ENCODE measurements around the gene SLC25A41.
"Not testable (repeated sequence)": the region's sequence is repeated elsewhere in the genome, so short reads cannot be mapped to it uniquely, and the experiment has no call there.

Gene SLC25A41

GRCh38 chr19:6412447-6413091 is 21.0 kb downstream of the SLC25A41 start:
- TF ChIP-seq CTCF (conservative IDR thresholded peaks at IDR 0.05) = peak; percentile 49
- H3K27ac ChIP-seq = no peak overlapping the region

- no peak overlapping the region for H3K27ac ChIP-seq
- TF ChIP-seq CTCF (conservative IDR thresholded peaks at IDR 0.05) = no peak
Measured at GRCh38 chr19:6412061-6412446, 21.5 kb downstream of the SLC25A41 start.

- H3K27ac ChIP-seq = no peak overlapping the region
Measured at GRCh38 chr19:6409346-6409745, 24.2 kb downstream of the SLC25A41 start.

GRCh38 chr19:6406401-6406800 is 27.2 kb downstream of the SLC25A41 start:
- no peak for TF ChIP-seq CTCF (conservative IDR thresholded peaks at IDR 0.05)
- no peak overlapping the region for H3K27ac ChIP-seq

More at GRCh38 chr19:6409346-6409745, 24.2 kb downstream of the SLC25A41 start:
- no peak for TF ChIP-seq CTCF (conservative IDR thresholded peaks at IDR 0.05)

- no peak for TF ChIP-seq CTCF (conservative IDR thresholded peaks at IDR 0.05)
- H3K27ac ChIP-seq = no peak overlapping the region
Measured at GRCh38 chr19:6402837-6403608, 30.5 kb downstream of the SLC25A41 start.

- TF ChIP-seq CTCF (conservative IDR thresholded peaks at IDR 0.05) = no peak
Measured at GRCh38 chr19:6402058-6402457, 31.5 kb downstream of the SLC25A41 start.

GRCh38 chr19:6400062-6400944 is 33.3 kb downstream of the SLC25A41 start:
- H3K27ac ChIP-seq = not testable (repeated sequence)

More at GRCh38 chr19:6402058-6402457, 31.5 kb downstream of the SLC25A41 start:
- H3K27ac ChIP-seq = no peak overlapping the region
